Suppressor macrophage treated with lipopolysaccharide for 4 hours (primary cell): ENCODE data around the gene SCMH1.

Experiments used
- DNase-seq: peaks from one replicate; pipeline ENCODE4 v3.0.0-alpha.2; 2020

SCMH1 gene

GRCh38 chr1:41078193-41078592 lies 163.9 kb downstream of the SCMH1 start:
- DNase-seq, result no peak

- DNase-seq, result no peak
Measured at GRCh38 chr1:41073971-41074370, 168.1 kb downstream of the SCMH1 start.

- no peak for DNase-seq
Measured at GRCh38 chr1:41072051-41072450, 170.1 kb downstream of the SCMH1 start.

GRCh38 chr1:41056907-41057306 lies 185.2 kb downstream of the SCMH1 start:
- no peak for DNase-seq

- peak; percentile 34 for DNase-seq
Measured at GRCh38 chr1:41053316-41053715, 188.8 kb downstream of the SCMH1 start.

- DNase-seq, result no peak
Measured at GRCh38 chr1:41051022-41051421, 191.1 kb downstream of the SCMH1 start.

- DNase-seq, result no peak
Measured at GRCh38 chr1:41048540-41048939, 193.6 kb downstream of the SCMH1 start.

- no peak for DNase-seq
Measured at GRCh38 chr1:41046347-41046775, 195.7 kb downstream of the SCMH1 start.

GRCh38 chr1:41045740-41046139 lies 196.4 kb downstream of the SCMH1 start:
- no peak for DNase-seq

- no peak for DNase-seq
Measured at GRCh38 chr1:41044187-41044586, 197.9 kb downstream of the SCMH1 start.

GRCh38 chr1:41041614-41042270 lies 200.4 kb downstream of the SCMH1 start:
- peak; percentile 43 for DNase-seq

GRCh38 chr1:41038110-41038509 lies 204.0 kb downstream of the SCMH1 start:
- no peak for DNase-seq

- DNase-seq, result no peak
Measured at GRCh38 chr1:41037116-41037903, 204.8 kb downstream of the SCMH1 start.

- no peak for DNase-seq
Measured at GRCh38 chr1:41033272-41033671, 208.8 kb downstream of the SCMH1 start.

- no peak for DNase-seq
Measured at GRCh38 chr1:41032147-41032546, 210.0 kb downstream of the SCMH1 start.

GRCh38 chr1:41030872-41031616 lies 211.1 kb downstream of the SCMH1 start:
- no peak for DNase-seq

- DNase-seq, result no peak
Measured at GRCh38 chr1:41028034-41028642, 214.0 kb downstream of the SCMH1 start.

GRCh38 chr1:41025979-41026819 lies 215.9 kb downstream of the SCMH1 start:
- DNase-seq, result no peak

- DNase-seq, result no peak
Measured at GRCh38 chr1:41024953-41025352, 217.2 kb downstream of the SCMH1 start.

GRCh38 chr1:41023279-41023990 lies 218.7 kb downstream of the SCMH1 start:
- no peak for DNase-seq

- DNase-seq, result no peak
Measured at GRCh38 chr1:41022424-41022823, 219.7 kb downstream of the SCMH1 start.
